Raji (cell line): ENCODE measurements around the gene HES3.

ENCODE experiments used
- POLR2A ChIP-seq: IDR thresholded peaks from 2 replicates; pipeline ENCODE4 v1.6.1; 2011; ENCODE audit warnings: low read depth, low read length, control low read depth; ENCODE audit not compliant: insufficient read depth

Gene HES3

DNA sequence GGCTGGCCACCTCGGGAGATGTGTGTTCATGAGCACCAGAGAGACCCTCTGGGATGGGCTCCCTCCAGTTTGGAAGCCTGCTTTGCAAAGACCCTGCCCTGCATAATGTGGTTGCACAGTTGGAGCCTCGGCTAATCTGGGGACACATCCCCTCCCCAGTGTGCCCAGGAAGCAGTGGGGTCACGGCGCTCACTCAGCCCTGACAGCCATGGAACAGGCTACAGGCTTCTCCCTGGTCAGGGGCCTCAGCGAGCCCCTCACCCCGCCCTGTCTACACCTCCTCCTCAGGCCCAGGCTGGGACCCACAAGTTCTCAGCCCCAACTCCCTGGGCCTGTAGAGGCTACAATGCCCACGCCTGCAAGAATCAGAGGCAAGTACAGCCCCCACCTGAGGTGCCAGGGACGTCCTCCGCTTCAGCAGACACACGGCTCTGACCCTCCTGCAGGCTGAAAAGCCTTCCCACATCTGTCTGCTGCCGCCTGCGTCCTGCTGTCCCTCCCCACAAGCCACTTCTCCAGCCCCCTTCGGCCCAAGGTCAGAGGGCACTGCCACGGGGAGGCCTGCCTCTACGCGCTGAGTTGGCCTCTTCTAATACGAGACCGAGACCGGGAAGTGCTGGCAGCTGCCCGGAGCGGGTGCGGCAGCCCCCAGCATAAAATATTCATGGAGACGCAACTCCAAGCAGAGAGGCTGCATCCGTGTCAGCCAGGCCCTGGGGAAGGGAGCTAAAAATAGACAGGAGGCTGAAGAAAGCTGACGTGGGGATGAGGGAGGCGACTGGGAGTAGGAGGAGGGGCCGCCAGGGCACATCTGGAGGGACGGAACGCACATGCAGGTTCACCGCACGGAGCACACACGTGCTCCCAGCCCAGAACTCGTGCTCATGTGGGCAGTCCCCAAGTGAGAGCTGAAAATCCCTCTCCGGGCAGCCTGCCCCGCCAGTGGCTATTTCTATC lies 32.1 kb downstream of the HES3 start:
- TF ChIP-seq POLR2A, result no peak

DNA sequence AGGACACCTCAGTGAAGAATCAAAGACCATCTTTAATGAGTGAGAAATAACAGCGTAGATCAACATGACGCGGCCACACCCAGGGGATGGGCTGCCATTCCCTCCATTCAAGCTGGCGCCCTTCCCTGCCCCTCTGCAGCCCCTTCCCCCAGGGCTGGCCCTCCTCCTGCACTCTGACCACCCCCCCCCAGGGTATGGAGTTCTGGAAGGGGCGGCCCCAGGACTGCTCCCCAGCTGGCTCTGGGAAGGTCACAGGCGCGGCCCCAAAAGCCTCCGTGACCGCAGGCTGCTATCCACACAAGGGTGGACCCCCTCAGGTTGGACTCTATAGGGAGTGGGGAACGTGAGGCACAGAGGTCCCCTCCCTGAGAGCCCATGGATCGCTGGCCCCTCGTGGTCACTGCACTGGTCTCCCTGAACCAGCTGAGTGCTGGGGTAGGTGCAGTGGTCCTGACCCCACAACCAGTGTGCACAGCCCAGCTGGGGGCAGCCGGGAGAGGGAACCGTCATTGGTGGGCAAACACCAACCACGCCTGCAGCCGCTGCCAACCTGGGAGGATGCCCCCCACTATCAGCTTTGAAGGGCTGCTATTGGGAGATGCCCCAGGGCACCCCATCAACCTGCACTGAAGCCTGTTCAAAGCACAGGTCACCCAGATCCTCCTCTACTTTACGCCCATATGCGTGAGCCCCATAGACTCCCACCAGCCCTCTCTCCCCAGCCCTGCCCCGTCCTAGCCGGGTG lies 33.0 kb downstream of the HES3 start:
- TF ChIP-seq POLR2A, result no peak

DNA sequence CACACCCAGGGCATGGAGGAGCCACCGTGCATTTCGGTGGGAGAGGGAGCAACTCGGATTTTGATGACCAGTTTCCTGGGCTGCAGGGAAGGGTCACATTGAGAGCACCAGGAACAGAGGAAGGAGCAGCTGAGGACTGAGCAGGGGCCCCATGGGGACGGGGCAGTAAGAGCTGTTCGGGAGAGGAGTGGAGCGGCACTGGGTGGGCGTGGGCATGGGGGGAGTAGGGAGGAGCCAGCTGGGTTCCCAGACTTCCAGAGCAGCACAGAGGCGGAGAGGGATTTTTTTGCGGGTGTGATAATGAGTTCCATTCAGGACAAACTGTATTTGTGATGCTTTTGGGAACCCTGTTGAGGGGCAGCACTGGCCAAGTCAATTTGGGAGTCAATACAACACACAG lies 34.3 kb downstream of the HES3 start:
- no peak for TF ChIP-seq POLR2A

DNA sequence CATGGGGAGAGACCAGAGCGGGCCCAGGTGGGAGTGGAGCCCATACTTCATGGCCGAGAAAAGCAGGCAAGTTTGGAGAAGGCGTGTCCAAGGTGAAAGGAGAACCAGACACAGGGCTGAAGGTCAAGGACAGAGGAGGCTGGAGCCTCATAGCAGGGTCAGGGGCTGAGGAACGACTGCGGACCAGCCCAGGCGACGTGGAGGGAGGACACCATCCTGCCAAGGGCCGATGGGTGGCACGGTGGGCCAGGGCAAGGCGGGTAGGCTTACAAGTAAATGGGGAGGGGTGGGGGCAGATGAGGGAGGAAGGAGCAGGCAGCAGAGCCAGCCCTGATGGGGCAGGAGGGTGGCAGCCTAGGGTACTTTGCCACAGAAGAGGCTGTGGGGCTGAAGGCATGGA lies 35.1 kb downstream of the HES3 start:
- TF ChIP-seq POLR2A, result no peak

DNA sequence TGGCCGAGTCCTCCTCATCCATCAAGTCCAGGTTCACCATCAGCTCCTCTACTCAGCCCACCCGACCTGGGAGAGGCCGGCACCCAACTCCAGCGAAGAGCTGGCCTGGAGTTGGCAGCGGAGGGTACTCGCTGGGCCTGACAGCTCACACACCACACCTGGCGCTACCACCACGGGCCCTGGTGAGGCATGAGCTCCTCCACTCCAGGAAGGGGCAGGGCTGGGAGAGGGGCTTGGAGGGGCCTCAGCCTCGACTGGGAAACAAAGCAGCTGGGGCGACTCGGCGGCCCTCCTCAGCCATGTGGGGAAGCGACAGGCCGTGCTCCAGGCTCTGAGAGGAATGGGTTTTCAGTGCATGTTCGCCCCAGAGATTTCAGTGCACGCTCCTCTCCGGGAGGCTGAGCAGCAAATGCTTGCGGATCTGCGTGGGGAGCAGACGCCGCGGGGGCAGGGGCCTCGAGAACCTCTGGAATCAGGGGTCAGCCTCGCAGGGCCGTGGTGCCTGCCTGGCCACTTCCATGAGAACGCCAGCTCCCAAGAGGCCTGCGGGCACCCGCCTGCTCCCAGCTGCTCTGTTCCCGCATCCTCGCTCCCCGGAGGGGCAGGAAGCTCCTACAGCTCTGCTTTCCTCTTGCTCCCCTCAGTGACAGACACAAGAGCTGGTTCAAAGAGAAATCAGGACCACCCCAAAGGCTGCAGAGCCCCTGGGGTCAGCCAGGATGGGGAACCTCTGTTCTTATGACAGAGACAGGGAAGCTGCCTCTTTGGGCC lies 35.8 kb downstream of the HES3 start:
- TF ChIP-seq POLR2A, result no peak

DNA sequence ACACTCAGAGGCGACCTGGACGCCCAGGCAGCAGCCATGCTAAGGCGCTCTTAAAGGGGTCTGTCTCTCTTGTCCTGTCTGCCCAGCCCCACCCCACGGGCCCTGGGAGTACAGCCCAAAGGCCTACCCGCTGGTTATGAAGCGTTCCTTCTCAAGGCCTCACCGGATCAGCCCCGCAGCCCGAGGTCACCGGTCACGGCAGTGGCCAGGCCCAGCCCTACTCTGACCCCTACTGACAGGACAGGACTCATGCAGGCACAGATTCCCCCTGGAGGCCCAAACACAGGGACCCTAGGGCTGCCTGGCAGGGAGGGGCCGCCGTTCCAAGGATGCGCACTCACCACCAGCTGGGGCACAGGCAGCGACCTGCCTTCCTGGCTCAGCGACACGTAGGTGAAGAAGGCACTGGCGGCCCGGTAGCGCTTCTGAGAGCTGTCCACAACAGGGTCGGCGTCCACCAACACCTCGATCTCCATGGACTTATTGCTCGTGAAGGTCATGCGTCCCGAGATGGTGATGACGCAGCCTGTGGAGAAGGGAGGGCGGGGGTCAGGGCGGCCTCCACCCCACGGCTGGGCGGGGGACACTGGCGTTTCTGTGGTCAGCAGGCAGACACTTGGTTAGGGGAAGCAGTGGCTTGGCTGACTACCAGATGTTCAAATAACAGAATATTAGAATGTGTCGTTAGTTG lies 36.9 kb downstream of the HES3 start:
- TF ChIP-seq POLR2A, result no peak

DNA sequence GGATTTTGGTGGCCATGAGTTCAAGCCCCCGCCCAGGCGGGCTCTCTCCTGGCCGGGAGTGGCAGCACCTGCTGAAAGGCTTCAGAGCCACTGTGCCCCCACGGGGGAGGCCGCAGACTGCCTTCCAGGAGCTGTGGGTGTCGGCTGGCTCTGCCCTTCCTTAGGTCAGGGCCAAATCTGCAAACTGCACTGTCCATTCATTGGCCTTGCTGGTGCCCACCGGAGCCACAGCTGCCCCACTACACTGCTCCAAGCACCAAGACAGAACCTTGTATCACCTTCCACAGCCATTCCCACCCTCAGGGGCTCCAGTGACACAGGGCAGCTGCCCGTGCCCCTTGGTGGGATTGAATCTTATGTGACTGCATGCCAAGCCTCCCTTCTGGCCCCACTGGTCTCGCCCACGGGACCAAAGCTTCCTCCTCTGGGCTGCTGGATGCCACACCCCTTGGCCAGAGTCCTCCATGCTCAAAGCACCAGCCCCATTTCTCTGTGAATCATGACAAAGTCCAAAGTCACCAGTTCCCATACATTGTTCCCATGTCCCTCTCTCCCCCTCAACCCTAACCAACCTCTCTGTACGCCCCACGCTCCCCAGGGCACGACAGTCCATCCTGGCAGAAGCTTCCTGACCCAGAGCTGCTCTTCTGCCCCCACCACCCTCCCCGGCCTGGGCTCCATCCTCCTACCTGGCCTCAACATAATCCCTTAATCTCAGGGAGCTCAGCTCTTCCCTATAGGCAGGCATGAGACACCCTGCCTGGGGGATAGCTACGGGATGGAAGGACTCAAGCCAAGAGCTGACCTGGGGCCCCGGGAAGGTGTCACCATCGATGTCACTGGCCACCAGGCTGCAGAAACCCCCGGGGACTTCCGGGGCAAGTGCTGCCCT lies 37.8 kb downstream of the HES3 start:
- TF ChIP-seq POLR2A, result no peak

DNA sequence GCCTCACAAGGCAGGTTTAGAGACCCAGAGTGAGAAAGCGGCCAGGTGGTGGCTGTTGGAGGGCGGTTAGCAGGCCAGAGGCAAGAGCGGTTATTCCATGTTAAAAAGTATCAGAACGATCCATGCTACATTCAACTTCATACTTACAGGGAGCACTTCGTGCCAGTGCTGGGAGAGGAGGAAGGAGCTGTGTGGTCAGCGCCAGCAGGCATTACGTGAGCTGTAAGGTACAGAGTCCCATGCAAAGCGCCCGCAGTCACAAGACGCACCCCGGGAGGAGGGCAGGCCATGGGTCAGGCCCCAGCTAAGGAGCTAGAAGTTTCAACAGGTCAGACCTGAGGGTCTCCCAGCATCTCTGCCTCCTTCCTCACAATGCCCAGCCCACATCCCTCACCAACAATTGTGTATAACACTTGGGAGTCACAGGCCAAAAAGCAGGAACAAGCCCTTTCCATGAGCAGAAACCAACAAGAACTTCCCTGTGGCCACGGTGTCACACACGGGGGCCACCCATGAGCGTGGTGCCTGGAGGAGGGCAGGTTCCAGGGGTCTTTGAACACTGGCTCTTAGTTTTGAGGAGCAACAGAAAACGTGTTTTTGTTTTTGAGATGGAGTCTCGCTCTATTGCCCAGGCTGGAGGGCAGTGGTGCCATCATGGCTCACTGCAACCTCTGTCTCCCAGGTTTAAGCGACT lies 38.7 kb downstream of the HES3 start:
- no peak for TF ChIP-seq POLR2A

DNA sequence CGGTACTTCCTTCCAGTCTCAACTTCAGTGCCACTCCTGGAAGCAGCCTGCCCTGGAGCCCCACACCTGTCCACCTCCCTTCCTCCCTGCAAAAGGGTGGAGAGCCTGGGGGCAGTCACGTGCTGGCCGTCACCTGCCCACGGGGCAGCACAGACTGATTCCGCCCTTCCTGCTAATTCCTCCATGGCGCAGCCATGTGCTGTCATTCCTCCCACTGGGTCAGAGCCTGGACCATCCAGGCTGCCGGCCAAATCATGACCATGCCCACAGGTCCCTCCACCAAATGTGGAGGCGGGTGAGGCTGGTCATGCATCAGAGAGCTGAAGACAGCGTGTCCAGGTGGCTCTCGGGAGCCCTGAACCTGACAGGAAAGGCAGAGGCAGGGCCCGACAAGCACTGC lies 41.4 kb downstream of the HES3 start:
- no peak for TF ChIP-seq POLR2A

DNA sequence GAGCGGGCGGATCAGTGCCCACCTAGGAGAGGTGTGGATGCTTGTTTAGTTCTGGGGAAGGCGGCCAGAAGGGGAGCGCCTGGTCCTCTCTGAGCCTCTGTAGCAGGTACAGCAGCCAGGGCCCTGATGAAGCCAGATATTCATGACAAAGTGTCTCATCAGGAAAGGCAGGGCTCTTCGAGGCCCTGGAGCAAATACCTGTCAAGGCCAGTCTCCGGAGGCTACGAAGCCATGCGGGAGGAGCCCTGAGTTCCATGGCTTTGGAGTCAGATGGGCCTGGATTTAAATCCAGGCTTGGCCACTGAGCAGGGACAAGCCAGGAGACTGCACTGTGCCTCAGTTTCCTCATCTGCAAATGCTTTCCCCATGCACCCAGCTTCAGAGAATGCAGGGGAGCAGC lies 42.3 kb downstream of the HES3 start:
- no peak for TF ChIP-seq POLR2A

DNA sequence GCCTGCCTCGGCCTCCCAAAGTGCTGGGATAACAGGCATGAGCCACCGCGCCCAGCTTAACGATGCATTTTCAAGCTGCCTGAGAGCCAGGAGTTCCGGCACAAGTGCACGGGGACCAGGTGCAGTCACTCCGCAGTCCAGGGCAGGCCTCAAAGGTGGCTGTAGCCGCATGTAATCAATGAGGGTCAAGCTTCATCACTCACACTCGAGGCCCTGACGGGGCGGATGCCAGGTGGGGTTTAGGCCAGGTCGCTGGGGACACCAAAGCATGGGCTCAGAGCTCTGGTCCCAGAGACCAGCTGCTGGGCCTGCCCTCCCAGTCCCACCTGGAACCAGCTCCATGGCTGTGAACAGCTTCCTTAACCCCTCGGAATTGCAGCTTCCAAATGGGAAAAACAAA lies 43.0 kb downstream of the HES3 start:
- no peak for TF ChIP-seq POLR2A

DNA sequence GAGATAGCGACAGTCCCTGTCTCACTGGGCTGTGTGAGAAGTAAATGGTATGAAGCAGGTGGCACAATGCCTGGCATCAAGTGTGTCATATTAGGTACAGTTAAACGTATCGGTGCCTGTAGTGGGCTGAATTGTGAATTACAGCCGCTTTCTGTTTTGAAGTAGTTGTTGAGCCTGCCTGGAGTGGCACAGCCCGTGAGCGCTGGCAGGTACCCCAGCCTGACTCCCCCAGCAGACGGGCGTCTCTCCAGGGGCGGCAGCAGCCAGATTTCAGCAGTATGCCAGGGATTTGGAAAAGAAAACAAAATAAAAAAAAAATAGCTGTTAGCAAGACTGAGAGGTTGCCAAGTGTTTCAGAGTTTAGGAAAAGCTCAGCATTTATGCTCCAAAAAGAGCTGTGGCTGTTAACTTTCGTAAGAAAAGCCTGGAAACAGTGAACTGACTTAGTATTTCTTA lies 43.5 kb downstream of the HES3 start:
- no peak for TF ChIP-seq POLR2A

DNA sequence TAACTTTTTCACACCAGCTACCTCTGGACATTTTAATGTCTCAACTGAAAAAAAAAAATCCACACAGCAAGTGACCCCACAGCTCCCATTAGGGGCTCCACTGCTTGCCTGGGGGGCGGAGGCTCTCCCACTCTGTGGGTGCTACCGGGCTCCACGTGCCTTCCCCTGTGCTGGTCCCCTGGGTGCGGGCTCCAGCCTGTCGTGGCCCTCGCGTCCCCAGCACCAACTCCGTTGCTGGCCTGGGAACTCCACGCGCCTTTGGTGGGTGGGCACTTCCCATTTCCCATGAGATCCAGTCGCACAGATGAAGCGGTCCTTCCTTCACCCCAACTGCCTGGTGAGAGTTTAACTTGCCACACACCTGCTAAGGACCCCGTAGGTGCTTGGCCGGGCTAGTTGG lies 44.0 kb downstream of the HES3 start:
- TF ChIP-seq POLR2A, result no peak
